Stimulated activated CD4-positive, alpha-beta T cell treated with anti-CD3 and anti-CD28 coated beads, Interleukin-2, amount 100 ng/mL, for 4 hours (primary cell): ENCODE results near the gene PGS1.

Experiments used
- DNase-seq: peaks from one replicate; pipeline ENCODE4 v3.0.0-alpha.2; 2020; ENCODE audit warnings: low read depth

PGS1 gene

GRCh38 chr17:78387977-78388941 is 9.8 kb downstream of the PGS1 start:
- no peak for DNase-seq

- DNase-seq = no peak
These were observed 12.0 kb downstream of the PGS1 start for GRCh38 chr17:78390241-78391050.

- DNase-seq = no peak
These were observed 12.6 kb downstream of the PGS1 start for GRCh38 chr17:78391051-78391431.

- no peak for DNase-seq
These were observed 13.4 kb downstream of the PGS1 start for GRCh38 chr17:78391843-78392242.

GRCh38 chr17:78392295-78392694 is 13.8 kb downstream of the PGS1 start:
- no peak for DNase-seq

GRCh38 chr17:78393575-78393974 is 15.1 kb downstream of the PGS1 start:
- DNase-seq = no peak

- no peak for DNase-seq
These were observed 15.8 kb downstream of the PGS1 start for GRCh38 chr17:78394209-78394608.

GRCh38 chr17:78395155-78395554 is 16.7 kb downstream of the PGS1 start:
- no peak for DNase-seq

GRCh38 chr17:78396441-78397337 is 18.2 kb downstream of the PGS1 start:
- no peak for DNase-seq

GRCh38 chr17:78397681-78398101 is 19.2 kb downstream of the PGS1 start:
- no peak for DNase-seq

- no peak for DNase-seq
These were observed 19.9 kb downstream of the PGS1 start for GRCh38 chr17:78398390-78398789.

GRCh38 chr17:78399028-78399692 is 20.7 kb downstream of the PGS1 start:
- no peak for DNase-seq

- no peak for DNase-seq
These were observed 21.3 kb downstream of the PGS1 start for GRCh38 chr17:78399693-78400144.

GRCh38 chr17:78400581-78401240 is 22.3 kb downstream of the PGS1 start:
- no peak for DNase-seq

GRCh38 chr17:78401246-78401645 is 22.8 kb downstream of the PGS1 start:
- no peak for DNase-seq

GRCh38 chr17:78401891-78402290 is 23.4 kb downstream of the PGS1 start:
- DNase-seq = no peak

- no peak for DNase-seq
These were observed 25.4 kb downstream of the PGS1 start for GRCh38 chr17:78403822-78404221.

- DNase-seq = no peak
These were observed 27.9 kb downstream of the PGS1 start for GRCh38 chr17:78406396-78406795.

- DNase-seq = no peak
These were observed 28.5 kb downstream of the PGS1 start for GRCh38 chr17:78406920-78407319.

- DNase-seq = no peak
These were observed 29.0 kb downstream of the PGS1 start for GRCh38 chr17:78407387-78408000.
